ENCODE data around the gene ZSCAN5B. TPM values are rescaled to one million over a fixed set of nuclear protein-coding genes. Genes with fewer than 3 reads are reported as not detected.
"Not testable (repeated sequence)": the region's sequence is repeated elsewhere in the genome, so short reads cannot be mapped to it uniquely, and the experiment has no call there.

The ZSCAN5B gene, protein sequence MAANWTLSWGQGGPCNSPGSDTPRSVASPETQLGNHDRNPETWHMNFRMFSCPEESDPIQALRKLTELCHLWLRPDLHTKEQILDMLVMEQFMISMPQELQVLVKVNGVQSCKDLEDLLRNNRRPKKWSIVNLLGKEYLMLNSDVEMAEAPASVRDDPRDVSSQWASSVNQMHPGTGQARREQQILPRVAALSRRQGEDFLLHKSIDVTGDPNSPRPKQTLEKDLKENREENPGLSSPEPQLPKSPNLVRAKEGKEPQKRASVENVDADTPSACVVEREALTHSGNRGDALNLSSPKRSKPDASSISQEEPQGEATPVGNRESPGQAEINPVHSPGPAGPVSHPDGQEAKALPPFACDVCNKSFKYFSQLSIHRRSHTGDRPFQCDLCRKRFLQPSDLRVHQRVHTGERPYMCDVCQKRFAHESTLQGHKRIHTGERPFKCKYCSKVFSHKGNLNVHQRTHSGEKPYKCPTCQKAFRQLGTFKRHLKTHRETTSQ
- total RNA-seq, result not detected in 2 replicates

DNA sequence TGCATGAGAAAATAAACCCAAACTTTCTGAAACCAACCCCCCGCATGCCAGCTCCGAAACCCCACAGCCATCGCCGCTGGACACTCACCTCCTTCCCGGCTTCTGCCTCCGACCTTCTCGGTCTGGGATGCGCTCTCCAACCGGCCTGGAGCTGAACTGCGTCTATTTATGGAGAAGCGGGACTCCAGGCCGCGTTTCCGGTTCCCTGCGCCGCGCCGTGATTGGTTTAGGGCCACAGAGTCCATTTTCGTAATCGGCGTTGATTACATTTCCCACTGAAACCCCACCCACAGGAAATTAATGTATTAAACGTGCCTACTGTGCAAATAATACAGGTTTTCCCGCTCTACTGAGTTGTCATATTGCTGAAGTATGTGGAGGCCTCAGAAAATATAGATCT is at the start of gene ZSCAN5B:
ZSCAN5B (minus strand) TSS at position 138 of the 400 bp plus-strand sequence. CDS start 4,731 bp downstream, outside the sequence.
- intact Hi-C loops (cut with micrococcal nuclease), result not testable (repeated sequence)

DNA sequence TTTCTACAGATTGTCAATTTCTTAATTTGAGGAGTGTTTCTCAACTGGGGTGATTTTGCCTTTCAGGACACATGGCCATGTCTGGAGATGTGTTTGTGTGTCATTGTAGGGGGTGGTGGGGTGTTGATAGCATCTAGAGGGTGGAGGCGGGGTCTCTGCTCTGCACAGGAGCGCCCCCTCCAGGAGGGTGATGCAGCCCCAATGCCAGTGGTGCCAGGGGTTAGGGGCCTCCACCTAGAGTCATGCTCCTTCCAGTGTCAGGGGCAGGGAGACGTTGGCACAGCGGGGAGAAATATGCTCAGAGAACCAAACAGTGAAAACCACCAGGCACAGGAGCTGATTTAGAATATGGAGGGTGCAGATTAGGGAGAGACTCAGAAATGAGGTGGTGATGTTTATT is 48.2 kb upstream of the ZSCAN5B start:
- intact Hi-C loops (cut with micrococcal nuclease), result not testable (repeated sequence)

DNA sequence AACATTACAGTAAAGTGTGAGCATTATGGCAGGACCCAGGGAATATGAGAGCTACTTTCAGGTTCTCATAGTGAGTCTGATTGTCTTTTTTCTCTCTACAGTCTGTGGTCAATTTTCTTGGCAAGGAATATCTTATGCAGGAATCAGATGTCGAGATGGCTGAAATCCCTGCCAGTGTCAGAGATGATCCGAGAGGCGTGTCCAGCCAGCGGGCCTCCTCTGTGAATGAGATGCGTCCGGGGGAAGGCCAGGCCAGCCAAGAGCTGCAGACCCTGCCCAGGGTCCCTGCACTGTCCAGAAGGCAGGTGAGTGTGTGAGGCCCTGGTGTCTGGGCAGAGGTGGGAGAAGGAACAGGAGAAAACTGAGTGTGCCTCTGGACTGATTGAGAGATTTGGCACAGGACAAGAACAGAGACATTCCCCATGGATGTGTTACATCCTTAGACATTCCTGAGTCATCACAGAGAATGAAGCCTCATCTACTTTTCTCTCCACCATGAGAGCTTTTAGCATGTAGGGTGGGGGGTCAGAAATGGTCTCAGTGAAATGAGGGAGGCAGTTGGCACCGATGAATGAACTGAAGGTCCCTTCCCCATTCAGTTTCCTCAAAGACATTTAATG is 47.6 kb upstream of the ZSCAN5B start:
- intact Hi-C loops (cut with micrococcal nuclease), result no loop called here

DNA sequence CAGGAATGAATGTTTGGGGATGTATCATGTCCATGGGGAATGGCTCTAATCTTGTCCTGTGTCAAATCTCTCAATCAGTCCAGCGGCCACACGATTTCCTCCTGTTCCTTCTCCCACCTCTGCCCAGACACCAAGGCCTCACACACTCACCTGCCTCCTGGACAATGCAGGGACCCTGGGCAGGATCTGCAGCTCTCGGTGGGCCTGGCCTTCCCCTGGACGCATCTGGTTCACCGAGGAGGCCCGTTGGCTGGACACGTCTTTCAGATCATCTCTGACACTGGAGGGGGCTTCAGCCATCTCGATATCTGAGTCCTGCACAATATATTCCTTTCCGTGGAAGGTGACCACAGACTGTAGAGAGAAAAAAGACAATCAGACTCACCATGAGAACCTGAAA is 25.9 kb upstream of the ZSCAN5B start:
- intact Hi-C loops (cut with micrococcal nuclease), result no loop called here

DNA sequence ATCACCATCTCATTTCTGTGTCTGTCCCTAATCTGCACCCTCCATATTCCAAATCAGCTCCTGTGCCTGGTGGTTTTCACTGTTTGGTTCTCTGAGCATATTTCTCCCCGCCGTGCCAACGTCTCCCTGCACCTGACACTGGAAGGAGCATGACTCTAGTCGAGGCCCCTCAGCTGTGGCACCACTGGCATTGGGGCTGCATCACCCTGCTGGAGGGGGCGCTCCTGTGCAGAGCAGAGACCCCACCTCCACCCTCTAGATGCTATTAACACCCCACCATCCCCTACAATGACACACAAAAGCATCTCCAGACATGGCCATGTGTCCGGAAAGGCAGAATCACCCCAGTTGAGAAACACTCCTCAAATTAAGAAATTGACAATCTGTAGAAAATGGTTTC is 25.3 kb upstream of the ZSCAN5B start:
- intact Hi-C loops (cut with micrococcal nuclease), result no loop called here

DNA sequence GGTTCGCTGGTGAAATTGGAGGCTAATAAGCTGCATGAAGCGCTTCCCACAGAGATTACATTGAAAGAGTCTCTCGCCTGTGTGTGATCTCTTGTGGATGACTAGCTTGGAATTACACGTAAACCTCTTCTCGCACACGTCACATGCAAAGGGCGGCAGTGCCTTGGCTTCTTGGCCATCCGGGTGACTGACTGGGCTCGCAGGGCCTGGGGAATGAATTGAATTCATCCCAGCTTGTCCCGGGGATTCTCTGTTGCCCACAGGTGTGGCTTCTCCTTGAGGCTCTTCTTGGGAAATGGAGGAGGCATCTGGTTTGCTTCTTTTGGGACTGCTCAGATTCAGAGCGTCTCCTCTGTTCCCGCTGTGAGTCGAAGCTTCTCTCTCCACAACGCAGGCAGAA is 24.3 kb upstream of the ZSCAN5B start:
- intact Hi-C loops (cut with micrococcal nuclease), result no loop called here

DNA sequence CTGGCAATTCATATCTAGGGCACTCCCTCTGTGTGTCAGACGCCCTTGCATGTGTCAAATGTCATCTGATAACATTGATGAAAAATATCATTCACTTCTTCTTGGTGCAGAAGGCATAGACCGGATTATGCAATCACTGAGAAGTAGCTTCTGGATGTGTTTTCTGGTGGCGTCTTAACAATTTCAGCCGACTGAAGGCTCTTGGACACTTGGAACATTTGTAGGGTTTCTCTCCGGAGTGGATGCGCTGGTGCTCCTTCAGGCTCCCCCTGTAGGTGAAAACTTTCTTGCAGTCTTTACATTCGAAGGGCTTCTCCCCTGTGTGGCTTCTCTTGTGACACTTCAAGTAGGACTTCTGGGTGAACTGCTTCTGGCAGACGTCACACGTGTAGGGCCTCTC is 23.9 kb upstream of the ZSCAN5B start:
- intact Hi-C loops (cut with micrococcal nuclease), result not testable (repeated sequence)

DNA sequence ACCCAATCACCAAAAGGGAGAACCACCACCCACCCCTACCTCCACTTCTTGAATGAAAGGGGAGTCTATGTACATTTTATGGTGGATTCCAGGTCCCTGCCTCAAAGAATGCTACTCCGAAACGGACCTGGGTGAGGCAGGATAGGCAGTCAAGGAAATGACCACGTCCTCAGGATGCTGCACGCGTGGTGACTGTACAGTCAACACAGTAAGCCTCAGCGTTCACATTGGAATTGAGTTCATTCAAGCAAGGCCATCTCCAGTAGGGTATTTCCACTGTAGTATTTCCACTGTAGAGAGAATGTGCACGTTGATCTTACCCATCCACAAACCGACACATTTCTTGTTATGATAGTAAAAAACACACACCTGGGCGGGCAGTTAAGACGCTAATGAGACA is 21.4 kb upstream of the ZSCAN5B start:
- intact Hi-C loops (cut with micrococcal nuclease), result no loop called here

DNA sequence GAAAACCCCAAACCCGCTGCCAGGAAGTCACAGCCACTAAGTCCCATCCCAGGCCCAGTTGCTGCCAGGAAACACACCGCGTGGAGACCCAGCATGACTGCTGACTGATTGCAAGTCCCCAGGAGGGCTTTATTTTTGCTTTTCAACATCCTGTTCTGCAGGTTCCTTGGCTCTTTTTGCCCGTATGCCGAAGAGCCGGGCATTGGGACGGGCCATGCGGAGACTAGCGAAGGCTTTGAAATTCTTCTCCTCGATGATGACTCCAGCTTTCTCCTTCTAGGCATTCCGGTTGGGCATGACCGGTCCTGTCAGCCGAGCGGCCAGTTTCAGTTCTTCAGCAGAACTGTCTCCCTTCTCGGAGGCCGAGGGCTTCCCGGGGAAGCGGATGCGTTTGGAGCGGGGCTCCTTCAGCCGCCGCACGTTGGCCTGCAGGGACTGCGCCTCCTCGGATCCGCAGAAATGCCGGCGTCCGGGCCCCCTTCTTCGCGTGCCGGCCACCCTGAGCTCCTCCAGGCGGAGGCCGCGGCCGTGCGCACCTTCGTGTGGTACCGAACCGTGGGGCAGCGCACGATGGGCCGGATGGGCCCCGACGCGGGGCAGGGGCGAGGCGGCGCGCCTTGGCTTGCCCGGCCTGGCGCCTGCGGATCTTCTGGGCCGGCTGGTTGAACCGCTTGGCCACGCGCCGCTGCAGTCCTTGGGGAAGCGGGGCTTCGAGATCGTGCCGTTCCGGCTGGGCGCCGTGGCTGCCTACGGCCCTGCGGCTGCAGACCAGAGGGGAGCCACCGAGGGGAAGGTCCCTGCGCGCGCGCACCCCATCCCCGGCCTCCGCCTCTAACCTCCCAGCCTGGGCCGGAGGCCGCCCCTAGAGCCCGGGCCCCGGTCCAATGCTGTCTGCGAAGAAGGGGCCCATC is 19.7 kb upstream of the ZSCAN5B start:
- intact Hi-C loops (cut with micrococcal nuclease), result no loop called here

DNA sequence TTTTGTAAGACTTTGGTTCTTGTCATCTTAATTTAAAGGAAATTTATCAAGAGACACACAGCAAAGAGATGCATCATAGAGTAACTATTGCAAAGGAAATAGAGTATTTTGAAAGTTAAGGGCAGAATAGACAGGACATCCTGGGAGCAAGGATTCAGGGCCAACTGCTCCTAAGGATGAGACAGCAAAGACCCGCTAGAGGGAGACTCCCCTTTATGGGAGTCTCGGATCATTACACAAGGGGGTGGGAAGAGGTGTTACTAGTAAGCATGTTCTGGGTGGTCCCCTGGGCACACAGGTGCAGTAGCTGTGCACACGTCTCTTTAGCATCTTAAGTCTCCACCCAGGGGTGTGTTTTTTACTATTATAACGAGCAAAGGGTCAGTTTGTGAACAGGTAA is 14.1 kb upstream of the ZSCAN5B start:
- intact Hi-C loops (cut with micrococcal nuclease), result no loop called here

DNA sequence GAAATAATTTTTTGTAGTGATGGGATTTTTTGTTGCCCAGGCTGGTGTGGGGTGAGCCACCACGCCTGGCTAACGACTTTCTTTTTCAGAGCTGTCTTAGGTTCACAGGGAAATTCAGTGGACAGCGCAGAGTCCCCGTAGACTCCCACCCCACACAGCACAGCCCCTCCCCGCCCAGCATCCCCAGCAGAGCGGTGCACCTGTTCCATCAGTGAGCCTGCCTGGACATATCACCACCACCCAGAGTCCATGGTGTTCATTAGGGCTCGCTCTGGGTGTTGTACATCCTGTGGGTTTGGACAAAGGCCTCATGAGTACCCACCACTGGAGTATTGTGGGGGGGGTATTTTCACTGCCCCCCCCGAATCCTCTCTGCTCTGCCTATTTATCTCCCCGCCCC is 12.5 kb upstream of the ZSCAN5B start:
- intact Hi-C loops (cut with micrococcal nuclease), result not testable (repeated sequence)

DNA sequence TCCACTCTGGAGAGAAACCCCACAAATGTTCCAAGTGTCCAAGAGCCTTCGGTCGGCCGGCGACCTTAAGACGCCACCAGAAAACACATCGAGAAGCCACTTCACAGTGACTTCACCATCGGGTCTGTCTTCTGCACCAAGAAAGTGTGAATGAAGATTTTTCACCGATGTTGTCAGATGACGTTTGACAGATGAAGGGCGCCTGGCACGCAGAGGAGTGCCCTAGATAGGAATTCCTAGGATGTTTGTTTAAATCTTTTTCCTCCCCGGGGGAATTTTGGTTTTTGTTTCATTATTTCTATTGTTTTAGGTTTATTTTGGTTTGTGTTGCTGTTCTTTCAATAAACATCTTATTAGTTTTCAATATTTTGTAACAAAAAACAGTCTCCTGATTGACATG is 11.5 kb upstream of the ZSCAN5B start:
- intact Hi-C loops (cut with micrococcal nuclease), result no loop called here

DNA sequence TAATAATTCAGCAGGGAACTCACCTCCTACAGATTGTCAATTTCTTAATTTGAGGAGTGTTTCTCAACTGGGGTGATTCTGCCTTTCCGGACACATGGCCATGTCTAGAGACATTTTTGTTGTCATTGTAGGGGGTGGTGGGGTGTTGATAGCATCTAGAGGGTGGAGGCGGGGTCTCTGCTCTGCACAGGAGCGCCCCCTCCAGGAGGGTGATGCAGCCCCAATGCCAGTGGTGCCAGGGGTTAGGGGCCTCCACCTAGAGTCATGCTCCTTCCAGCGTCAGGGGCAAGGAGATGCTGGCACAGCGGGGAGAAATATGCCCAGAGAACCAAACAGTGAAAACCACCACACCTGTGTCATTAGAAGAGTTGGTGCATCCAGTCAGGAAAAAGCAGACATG is 10.0 kb upstream of the ZSCAN5B start:
- intact Hi-C loops (cut with micrococcal nuclease), result not testable (repeated sequence)

DNA sequence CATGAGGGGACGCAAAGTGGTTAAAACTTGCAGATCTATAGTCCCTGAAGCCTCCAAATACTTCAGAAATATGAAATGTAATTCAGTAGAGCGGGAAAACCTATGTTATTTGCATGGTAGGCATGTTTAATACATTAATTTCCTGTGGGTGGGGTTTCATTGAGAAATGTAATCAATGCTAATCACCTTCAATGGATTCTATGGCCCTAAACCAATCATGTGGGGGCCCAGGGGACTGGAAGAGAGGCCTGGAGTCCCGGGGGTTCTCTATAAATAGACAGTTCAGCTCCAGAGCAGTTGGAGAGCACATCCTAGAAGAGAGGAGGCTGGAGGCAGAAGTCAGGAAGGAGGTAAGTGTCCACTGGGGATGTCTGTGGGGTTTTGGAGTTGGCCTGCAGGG is 4.4 kb upstream of the ZSCAN5B start, which contains the start of gene ZSCAN5C:
ZSCAN5C (plus strand) TSS at position 301 of the 400 bp plus-strand sequence. CDS start 3,641 bp downstream, outside the sequence.
- intact Hi-C loops (cut with micrococcal nuclease), result no loop called here

DNA sequence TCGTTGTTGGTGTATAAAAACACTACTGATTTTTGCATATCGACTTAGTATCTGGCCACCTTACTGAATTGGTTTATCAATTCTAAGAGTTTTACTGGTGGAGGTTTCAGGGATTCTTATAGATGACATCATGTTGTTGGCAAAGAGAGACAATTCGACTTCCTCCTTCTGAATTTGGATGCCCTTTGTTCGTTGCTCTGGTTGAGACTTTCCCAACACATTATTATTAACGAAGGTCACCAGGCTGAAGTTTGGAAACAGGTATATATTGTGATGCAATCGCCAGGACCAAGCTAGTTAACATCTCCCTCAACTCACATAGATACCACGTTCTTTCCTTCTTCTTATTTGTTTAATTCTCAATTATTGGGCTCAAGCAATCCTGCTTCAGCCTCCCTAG is 2.1 kb upstream of the ZSCAN5B start:
- intact Hi-C loops (cut with micrococcal nuclease), result no loop called here

DNA sequence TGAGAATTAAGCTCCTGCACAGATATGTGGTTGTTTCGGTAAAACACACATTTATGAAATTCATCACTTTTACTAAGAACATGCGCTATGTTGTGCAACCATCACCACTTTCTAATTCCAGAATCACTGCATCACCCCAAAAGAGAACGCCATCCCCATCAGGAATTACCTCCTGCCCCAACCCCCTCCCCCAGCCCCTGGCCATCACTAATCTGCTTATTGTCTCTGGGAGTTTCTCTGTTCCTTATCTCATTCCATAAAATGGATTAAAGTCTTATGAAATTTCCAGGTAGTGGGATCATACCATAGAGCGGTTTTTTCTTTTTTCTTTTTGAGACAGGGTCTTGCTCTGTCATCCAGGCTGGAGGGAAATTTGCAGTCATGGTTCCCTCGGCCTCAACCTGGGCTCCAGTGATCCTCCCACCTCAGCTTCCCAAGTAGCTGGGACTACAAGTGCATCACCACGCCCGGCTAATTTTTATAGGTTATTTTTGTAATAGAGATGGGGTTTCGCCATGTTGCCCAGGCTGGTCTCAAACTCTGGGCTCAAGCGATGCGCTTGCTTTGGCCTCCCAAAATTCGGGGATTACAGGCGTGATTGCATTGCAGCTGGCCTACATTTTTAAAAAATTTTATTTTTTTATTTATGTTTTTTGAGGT is 3.5 kb downstream of the ZSCAN5B start:
- intact Hi-C loops (cut with micrococcal nuclease), result no loop called here

DNA sequence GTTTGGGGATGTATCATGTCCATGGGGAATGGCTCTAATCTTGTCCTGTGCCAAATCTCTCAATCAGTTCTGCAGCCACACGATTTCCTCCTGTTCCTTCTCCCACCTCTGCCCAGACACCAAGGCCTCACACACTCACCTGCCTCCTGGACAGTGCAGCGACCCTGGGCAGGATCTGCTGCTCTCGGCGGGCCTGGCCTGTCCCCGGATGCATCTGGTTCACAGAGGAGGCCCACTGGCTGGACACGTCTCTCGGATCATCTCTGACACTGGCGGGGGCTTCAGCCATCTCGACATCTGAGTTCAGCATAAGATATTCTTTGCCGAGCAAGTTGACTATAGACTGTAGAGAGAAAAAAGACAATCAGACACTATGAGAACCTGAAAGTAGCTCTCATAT is 5.9 kb downstream of the ZSCAN5B start:
- intact Hi-C loops (cut with micrococcal nuclease), result no loop called here

DNA sequence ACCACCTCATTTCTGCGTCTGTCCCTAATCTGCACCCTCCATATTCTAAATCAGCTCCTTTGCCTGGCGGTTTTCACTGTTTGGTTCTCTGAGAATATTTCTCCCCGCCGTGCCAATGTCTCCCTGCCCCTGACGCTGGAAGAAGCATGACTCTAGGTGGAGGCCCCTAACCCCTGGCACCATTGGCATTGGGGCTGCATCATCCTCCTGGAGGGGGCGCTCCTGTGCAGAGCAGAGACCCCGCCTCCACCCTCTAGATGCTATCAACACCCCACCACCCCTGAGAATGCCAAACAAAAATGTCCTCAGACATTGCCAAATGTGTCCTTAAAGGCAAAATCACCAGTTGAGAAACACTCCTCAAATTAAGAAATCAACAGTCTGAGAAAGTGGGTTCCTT is 6.5 kb downstream of the ZSCAN5B start:
- intact Hi-C loops (cut with micrococcal nuclease), result no loop called here

DNA sequence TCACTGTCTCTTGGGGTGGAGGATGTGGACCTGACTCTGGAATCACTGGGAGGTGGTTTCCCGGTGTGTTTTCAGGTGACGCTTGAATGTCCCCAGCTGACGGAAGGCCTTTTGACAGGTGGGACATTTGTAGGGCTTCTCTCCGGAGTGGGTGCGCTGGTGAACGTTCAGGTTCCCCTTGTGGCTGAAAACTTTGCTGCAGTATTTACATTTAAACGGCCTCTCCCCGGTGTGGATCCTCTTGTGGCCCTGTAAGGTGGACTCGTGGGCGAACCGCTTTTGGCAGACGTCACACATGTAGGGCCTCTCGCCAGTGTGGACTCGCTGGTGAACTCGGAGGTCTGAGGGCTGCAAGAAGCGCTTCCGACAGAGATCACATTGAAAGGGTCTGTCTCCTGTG is 7.8 kb downstream of the ZSCAN5B start:
- intact Hi-C loops (cut with micrococcal nuclease), result no loop called here

DNA sequence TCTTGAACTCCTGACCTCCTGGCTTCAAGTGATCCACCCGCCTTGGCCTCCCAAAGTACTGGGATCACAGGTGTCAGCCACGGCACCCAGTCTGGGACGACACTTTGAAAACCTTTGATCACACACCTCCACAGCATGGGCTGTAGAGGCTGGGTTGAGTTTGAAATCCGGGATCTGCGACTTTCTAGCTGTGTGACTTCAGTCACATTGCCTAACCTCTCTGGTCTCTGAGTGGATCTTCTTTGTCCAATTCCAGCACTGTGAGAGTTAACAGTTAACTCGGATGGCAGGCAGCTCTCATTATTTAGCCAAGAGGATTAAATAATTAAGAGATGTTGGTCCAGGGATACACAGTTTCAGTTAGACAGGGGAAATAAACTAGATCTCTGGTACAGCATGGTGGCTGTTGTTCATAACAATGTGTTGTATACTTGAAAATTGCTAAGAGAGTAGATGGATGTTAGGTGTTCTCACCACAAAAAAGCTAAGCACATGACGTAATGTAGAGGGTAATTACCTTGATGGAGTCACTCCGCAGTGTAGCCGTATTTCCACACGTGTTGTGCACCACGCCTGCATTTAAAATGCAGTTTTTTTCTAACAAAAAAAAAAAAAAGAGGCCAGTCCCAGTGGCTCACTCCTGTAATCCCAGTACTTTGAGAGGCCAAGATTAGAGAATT is 19.9 kb downstream of the ZSCAN5B start:
- intact Hi-C loops (cut with micrococcal nuclease), result no loop called here

DNA sequence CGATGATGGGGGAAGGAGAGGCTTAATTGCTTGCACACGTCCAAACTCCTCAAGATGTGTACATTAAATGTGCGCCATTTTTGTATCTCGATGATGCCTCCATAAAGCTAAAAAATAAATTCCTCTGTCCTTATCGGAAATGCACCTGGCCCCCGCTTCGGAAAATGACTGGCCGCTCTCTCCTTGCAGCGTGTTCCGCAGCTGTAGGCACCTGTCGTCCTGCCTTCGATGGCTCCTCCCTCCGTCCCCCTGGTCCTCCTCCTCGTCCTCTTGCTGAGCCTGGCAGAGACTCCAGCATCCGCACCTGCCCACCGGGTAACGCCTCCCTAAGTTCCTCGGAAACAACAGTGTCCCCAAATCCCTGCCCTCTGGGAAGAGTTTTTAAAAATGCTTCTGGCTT is 20.7 kb downstream of the ZSCAN5B start:
- intact Hi-C loops (cut with micrococcal nuclease), result no loop called here

Measured in T-helper 1 cell treated with Interleukin-12 subunit alpha and Interleukin-12 subunit beta and Interleukin-4 antibody, amounts not matched to agents 30 ng/mL and 1 ng/mL, for 36 hours (primary cell).